Liver (tissue), 9 donors: ENCODE measurements around the gene ACTR1B. TPM values are rescaled to one million over a fixed set of nuclear protein-coding genes. Genes with fewer than 3 reads are reported as not detected.
"Not testable (repeated sequence)": the region's sequence is repeated elsewhere in the genome, so short reads cannot be mapped to it uniquely, and the experiment has no call there.

Experiments used
- DNase-seq: peaks from one replicate; pipeline ENCODE4 v3.0.0-alpha.2; 2017; ENCODE audit warnings: low spot score
- H3K27ac ChIP-seq, 2 donors: one replicate each; pipeline ENCODE4 v1.7.0; 2013; ENCODE audit warnings: inconsistent platforms in 2 of 2, low read length in 2 of 2, control low read depth in 1 of 2, low read depth in 1 of 2, mild to moderate bottlenecking in 1 of 2
- H3K27me3 ChIP-seq, 4 donors: one replicate each; pipeline versions ENCODE4 v1.6.1 to v1.7.0; 2013; ENCODE audit warnings: low read length in 3 of 4, inconsistent platforms in 1 of 4, mild to moderate bottlenecking in 1 of 4, moderate library complexity in 1 of 4; ENCODE audit not compliant: control insufficient read depth in 4 of 4, insufficient read depth in 4 of 4
- H3K36me3 ChIP-seq, 4 donors: one replicate each; pipeline versions ENCODE4 v1.6.1 to v1.7.0; 2013; ENCODE audit warnings: low read length in 3 of 4, mild to moderate bottlenecking in 3 of 4, low read depth in 1 of 4, moderate library complexity in 1 of 4; ENCODE audit not compliant: control insufficient read depth in 4 of 4, insufficient read depth in 3 of 4
- H3K4me1 ChIP-seq, 4 donors: one replicate each; pipeline versions ENCODE4 v1.6.1 to v1.7.0; 2013; ENCODE audit warnings: low read length in 3 of 4, mild to moderate bottlenecking in 3 of 4, moderate library complexity in 1 of 4; ENCODE audit not compliant: control insufficient read depth in 4 of 4, insufficient read depth in 4 of 4
- H3K4me3 ChIP-seq, 3 donors: one replicate each; pipeline versions ENCODE4 v1.6.1 to v1.7.0; 2013; ENCODE audit warnings: low read length in 3 of 3, control low read depth in 1 of 3, low read depth in 1 of 3, mild to moderate bottlenecking in 1 of 3
- H3K9ac ChIP-seq, 2 donors: one replicate each; pipeline ENCODE4 v1.7.0; 2013; ENCODE audit warnings: low read length in 2 of 2, mild to moderate bottlenecking in 2 of 2, moderate library complexity in 2 of 2, control low read depth in 1 of 2, low read depth in 1 of 2
- H3K9me3 ChIP-seq, 4 donors: one replicate each; pipeline versions ENCODE4 v1.6.1 to v1.7.0; 2013; ENCODE audit warnings: low read length in 3 of 4; ENCODE audit not compliant: control insufficient read depth in 4 of 4
- ATF3 ChIP-seq: IDR thresholded peaks from 2 replicates; pipeline ENCODE4 v1.6.1; 2016; ENCODE audit warnings: antibody characterized with exemption
- CTCF ChIP-seq: fragments of 150-350 bp; IDR thresholded peaks from 2 replicates; pipeline ENCODE4 v1.5.1; 2017; ENCODE audit warnings: improper control_type of control experiment, low read depth, low read length; ENCODE audit not compliant: missing input control
- EGR1 ChIP-seq, 2 donors: IDR thresholded peaks; 2 replicates each; pipeline ENCODE4 v1.6.1; 2016 to 2018; ENCODE audit warnings: antibody characterized with exemption in 2 of 2, low read depth in 2 of 2
- FOXA1 ChIP-seq: IDR thresholded peaks from 2 replicates; pipeline ENCODE4 v1.6.1; 2016; ENCODE audit warnings: antibody characterized with exemption
- FOXA2 ChIP-seq: IDR thresholded peaks from 2 replicates; pipeline ENCODE4 v1.6.1; 2016; ENCODE audit warnings: antibody characterized with exemption
- GABPA ChIP-seq, 2 donors: IDR thresholded peaks in 1 of 2; conservative IDR thresholded peaks in 1 of 2; 2 replicates each; pipeline ENCODE4 v1.6.1; 2016; ENCODE audit warnings: antibody characterized with exemption in 2 of 2, mild to moderate bottlenecking in 1 of 2, moderate library complexity in 1 of 2
- HNF4A ChIP-seq, 2 donors: conservative IDR thresholded peaks; 2 replicates each; pipeline ENCODE4 v1.6.1; 2016; ENCODE audit warnings: antibody characterized with exemption in 2 of 2, mild to moderate bottlenecking in 2 of 2
- HNF4G ChIP-seq: IDR thresholded peaks from 2 replicates; pipeline ENCODE4 v1.6.1; 2016; ENCODE audit warnings: antibody characterized with exemption
- JUND ChIP-seq, 2 donors: IDR thresholded peaks; 2 replicates each; pipeline ENCODE4 v1.6.1; 2016; ENCODE audit warnings: antibody characterized with exemption in 2 of 2
- MAX ChIP-seq: IDR thresholded peaks from 2 replicates; pipeline ENCODE4 v1.6.1; 2016; ENCODE audit warnings: antibody characterized with exemption
- NR2F2 ChIP-seq: IDR thresholded peaks from 2 replicates; pipeline ENCODE4 v1.6.1; 2016; ENCODE audit warnings: antibody characterized with exemption
- RAD21 ChIP-seq, 2 donors: IDR thresholded peaks; 2 replicates each; pipeline ENCODE4 v1.6.1; 2016; ENCODE audit warnings: antibody characterized with exemption in 2 of 2, mild to moderate bottlenecking in 2 of 2
- REST ChIP-seq: IDR thresholded peaks from 2 replicates; pipeline ENCODE4 v1.6.1; 2016; ENCODE audit warnings: antibody characterized with exemption, mild to moderate bottlenecking
- RXRA ChIP-seq, 2 donors: IDR thresholded peaks; 2 replicates each; pipeline ENCODE4 v1.6.1; 2017 to 2018; ENCODE audit warnings: antibody characterized with exemption in 2 of 2, mild to moderate bottlenecking in 1 of 2
- SP1 ChIP-seq: IDR thresholded peaks from 2 replicates; pipeline ENCODE4 v1.6.1; 2018; ENCODE audit warnings: antibody characterized with exemption, mild to moderate bottlenecking
- TAF1 ChIP-seq: conservative IDR thresholded peaks from 2 replicates; pipeline ENCODE4 v1.6.1; 2016; ENCODE audit warnings: antibody characterized with exemption, mild to moderate bottlenecking
- YY1 ChIP-seq: IDR thresholded peaks from 2 replicates; pipeline ENCODE4 v1.6.1; 2016; ENCODE audit warnings: antibody characterized with exemption, mild to moderate bottlenecking
- ZBTB33 ChIP-seq: IDR thresholded peaks from 2 replicates; pipeline ENCODE4 v1.6.1; 2016; ENCODE audit warnings: antibody characterized with exemption
- WGBS: extraction: QIAGEN DNeasy Blood & Tissue Kit; methylation state at CpG from one replicate; pipeline ENCODE4 v1.1.7; 2013; 5-methylcytosine and 5-hydroxymethylcytosine counted together
- polyA plus RNA-seq, 2 donors: library from polyadenylated mRNA; stranded (reverse) in 1 of 2; unstranded in 1 of 2; fragments of 200-250 nt in 1 of 2; fragments of >200 nt in 1 of 2; fragmentation: Nextera tagmentation in 1 of 2; extraction: Ambion mirVana in 1 of 2; gene quantifications; one replicate each; pipeline versions ENCODE4 v1.2.1 to v1.2.3, GENCODE V29; 2013 to 2015
- total RNA-seq, 2 donors: library from RNA; depleted of rRNA; stranded (reverse); fragments of >200 nt; gene quantifications; one replicate each; pipeline ENCODE4 v1.2.3, GENCODE V29; 2014
- donor health status: healthy.
- donor health status: healthy.
- donor health status: healthy.
- donor health status: healthy.
- donor health status: healthy.

Gene ACTR1B
- total and polyA plus RNA-seq, 4 donors: 15.3 to 35.8 (median 28.8) TPM

GRCh38 chr2:97673182-97673914 lies 9.5 kb upstream of the ACTR1B start:
- Histone ChIP-seq H3K4me1 (no peaks in the 10 kb centered on the region), H3K27ac (no peak overlapping the region), H3K27me3 (no peaks in the 10 kb centered on the region), H3K36me3 (no peaks in the 10 kb centered on the region), H3K9me3 (no peaks in the 10 kb centered on the region), H3K9ac (no peak overlapping the region), H3K4me3 (no peak overlapping the region)
- DNase-seq: no peak
- TF ChIP-seq RAD21 (IDR thresholded peaks at IDR 0.05) (no peak), YY1 (no peak), NR2F2 (no peak), MAX (no peak), REST (no peak), ATF3 (no peak), CTCF (no peak), TAF1 (no peak), FOXA1 (no peak), SP1 (no peak), GABPA (IDR thresholded peaks at IDR 0.05 in 1 of 2, conservative IDR thresholded peaks at IDR 0.05 in 1 of 2) (no peak), EGR1 (IDR thresholded peaks at IDR 0.05; ENCODE audit: low read depth in 2 of 2) (no peak), JUND (IDR thresholded peaks at IDR 0.05) (no peak), FOXA2 (no peak), HNF4A (conservative IDR thresholded peaks at IDR 0.05) (no peak), ZBTB33 (no peak), RXRA (IDR thresholded peaks at IDR 0.05) (no peak), HNF4G (no peak)
- WGBS: 78% methylated on average over 9 of the region's 9 CpGs

GRCh38 chr2:97672606-97673140 lies 8.8 kb upstream of the ACTR1B start:
- H3K4me1 ChIP-seq, DNase-seq, H3K36me3 ChIP-seq, H3K9me3 ChIP-seq, H3K4me3 ChIP-seq, H3K9ac ChIP-seq, H3K27me3 ChIP-seq, H3K27ac ChIP-seq: not testable (repeated sequence)
- WGBS: 95% methylated on average over 6 of the region's 6 CpGs
